ENCODE results near the gene USP34.

The USP34 gene

DNA sequence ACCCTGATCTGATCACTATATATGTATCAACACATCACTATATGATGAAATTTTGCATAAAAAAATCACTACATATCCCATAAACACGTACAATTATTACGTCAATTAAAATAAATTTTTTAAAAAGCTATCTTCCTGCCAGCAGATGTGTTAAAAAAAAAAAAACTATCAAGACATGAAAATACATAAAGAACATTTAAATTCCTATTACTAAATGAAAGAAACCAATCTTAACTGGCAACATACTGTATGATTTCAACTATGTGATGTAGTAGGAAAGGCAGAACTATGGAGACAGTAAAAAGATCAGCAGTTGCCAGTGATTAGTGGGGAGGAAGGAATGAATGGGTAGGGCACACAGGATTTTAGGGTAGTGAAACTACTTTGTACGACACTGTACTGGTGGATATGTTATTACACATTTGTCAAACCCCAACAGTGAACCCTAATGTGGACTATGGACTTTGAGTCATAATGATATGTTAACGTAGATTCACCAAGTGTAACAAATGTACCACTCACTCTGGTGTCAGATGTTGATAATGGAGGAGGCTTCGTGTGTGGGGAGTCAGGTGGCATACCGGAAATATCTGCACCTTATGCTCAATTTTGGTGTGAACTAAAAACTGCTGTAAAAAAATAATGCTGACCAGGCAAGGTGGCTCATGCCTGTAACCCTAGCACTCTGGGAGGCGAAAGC lies 27.4 kb downstream of the USP34 start:
- no peak overlapping the region for H3K27ac ChIP-seq
- TF ChIP-seq, protein P1, sequence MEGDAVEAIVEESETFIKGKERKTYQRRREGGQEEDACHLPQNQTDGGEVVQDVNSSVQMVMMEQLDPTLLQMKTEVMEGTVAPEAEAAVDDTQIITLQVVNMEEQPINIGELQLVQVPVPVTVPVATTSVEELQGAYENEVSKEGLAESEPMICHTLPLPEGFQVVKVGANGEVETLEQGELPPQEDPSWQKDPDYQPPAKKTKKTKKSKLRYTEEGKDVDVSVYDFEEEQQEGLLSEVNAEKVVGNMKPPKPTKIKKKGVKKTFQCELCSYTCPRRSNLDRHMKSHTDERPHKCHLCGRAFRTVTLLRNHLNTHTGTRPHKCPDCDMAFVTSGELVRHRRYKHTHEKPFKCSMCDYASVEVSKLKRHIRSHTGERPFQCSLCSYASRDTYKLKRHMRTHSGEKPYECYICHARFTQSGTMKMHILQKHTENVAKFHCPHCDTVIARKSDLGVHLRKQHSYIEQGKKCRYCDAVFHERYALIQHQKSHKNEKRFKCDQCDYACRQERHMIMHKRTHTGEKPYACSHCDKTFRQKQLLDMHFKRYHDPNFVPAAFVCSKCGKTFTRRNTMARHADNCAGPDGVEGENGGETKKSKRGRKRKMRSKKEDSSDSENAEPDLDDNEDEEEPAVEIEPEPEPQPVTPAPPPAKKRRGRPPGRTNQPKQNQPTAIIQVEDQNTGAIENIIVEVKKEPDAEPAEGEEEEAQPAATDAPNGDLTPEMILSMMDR (conservative IDR thresholded peaks at IDR 0.05) = no peak

DNA sequence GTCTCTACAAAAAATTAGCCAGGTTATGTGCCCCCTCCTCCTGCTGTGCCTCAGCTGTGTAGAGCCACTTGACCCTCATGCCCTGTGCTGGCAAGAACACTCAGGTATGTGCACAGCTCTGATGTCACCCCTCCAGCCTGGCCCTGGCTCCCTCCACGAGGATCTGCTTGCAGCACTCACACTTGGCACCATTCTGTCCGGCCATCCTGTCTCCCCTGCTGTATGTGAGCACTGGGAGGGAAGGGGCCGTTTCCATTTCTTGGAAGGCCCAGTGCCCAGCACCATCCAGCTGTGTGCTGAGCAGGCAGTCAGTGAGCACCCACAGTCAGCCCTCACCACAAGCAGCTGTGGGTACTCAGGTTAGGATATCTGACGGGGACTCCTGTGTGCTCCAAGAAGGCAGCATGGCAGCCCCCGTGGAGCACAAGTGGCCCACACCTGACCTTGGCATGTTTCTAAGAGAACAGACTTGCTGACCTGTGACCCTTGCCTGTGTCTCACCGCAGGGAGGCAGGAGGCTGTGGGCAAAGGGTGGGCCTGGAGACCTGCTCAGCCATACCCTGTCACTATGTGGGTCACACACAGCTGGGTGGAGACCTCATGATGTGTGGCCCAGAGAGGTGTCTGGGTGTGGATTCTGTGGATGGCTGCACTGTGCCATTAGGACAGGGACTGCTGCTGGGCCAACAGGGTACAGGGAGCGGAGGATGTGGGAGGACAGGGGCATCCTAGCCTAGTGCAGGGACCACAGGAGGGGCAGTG lies 31.5 kb downstream of the USP34 start:
- TF ChIP-seq, protein P1 (conservative IDR thresholded peaks at IDR 0.05) = no peak

DNA sequence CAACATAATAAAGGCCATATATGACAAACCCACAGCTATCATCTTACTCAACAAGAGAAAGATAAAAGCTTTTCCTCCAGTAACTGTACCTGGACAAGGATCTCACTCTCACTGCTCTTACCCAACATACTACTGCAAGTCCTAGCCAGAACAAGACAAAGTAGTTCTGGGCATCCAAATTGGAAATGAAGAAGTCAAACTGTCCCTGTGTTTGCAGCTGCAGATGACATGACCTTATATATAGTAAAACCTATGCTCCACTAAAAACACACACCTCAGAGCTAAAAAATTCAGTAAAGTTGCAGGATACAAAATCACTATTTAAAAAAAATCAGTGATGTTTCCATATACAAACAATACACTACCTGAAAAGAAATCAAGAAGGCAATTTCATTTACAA lies 32.2 kb downstream of the USP34 start:
- no peak overlapping the region for H3K27ac ChIP-seq
- TF ChIP-seq, protein P1 (conservative IDR thresholded peaks at IDR 0.05) = no peak

More for the DNA sequence above, 31.5 kb downstream of the USP34 start:
- H3K27ac ChIP-seq = no peak overlapping the region

DNA sequence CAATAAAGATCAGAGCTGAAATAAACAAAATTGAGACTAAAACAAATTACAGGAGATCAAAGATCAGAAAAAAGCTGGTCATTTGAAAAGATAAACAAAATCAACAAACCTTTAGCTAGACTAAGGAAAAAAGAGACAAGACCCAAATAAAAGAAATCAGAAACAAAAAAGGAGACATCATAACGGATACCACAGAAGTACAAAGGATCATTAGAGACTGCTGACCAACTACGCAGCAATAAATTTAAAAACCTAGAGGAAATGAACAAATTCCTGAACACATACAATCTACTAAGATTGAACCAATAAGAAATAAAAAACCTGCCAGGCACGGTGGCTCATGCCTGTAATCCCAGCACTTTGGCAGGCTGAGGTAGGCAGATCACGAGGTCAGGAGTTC lies 33.7 kb downstream of the USP34 start:
- TF ChIP-seq, protein P1 (conservative IDR thresholded peaks at IDR 0.05) = no peak

DNA sequence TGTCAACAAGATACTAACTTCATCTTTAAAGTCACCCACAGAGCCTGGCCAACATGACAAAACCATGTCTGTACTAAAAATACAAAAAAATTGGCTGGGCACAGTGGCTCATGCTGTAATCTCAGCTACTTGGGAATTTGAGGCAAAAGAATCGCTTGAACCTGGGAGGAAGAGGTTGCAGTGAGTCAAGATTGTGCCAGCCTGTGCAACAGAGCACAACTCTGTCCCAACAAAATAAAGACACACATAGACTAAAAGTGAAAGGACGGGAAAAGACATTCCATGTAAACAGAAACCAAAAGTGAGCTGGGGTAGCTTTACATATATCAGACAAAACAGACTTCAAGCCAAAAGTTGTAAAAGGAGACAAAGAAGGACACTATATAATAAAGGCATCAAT lies 34.8 kb downstream of the USP34 start:
- no peak overlapping the region for H3K27ac ChIP-seq
- TF ChIP-seq, protein P1 (conservative IDR thresholded peaks at IDR 0.05) = no peak

More for the DNA sequence above, 33.7 kb downstream of the USP34 start:
- no peak overlapping the region for H3K27ac ChIP-seq

DNA sequence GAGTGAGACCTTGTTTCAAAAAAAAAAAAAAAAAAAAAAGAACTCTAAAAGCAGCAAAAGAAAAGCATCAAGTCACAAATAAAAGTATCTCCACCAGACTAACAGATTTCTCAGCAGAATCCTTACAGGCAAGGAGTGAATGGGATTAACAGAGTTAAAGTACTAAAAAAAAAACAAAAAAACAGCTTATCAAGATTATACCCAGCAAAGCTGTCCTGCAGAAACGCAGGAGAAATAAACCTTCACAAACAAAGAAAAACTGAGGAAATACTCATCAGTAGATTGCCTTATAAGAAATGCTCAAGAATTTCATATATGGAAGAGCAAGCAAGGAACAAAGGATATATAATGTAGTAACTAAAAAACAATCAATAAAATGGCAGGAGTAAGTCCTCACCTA lies 35.6 kb downstream of the USP34 start:
- TF ChIP-seq, protein P1 (conservative IDR thresholded peaks at IDR 0.05) = no peak
- no peak overlapping the region for H3K27ac ChIP-seq

DNA sequence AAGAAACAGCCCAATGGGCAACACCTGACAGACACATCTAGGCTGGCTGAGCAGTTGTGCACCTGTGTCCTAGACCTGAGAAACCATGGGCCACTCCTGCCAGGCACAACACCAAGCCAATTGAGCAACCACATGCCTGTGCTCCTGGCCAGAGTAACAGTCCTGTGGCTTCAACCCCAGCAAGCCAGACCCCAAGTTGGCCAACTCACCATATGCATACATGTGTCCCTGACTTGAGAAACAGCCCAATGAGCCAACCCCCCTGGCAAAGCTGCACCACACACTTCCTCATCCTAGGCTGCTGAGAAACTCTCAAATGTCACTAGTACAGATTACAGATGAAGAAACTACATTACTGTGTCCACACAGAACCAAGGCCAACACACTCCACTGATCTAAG lies 36.6 kb downstream of the USP34 start:
- no peak overlapping the region for H3K27ac ChIP-seq
- TF ChIP-seq, protein P1 (conservative IDR thresholded peaks at IDR 0.05) = no peak
